Measurements from ENCODE around the gene HYLS1.
"Not testable (repeated sequence)": the region's sequence is repeated elsewhere in the genome, so short reads cannot be mapped to it uniquely, and the experiment has no call there.

Gene HYLS1

GRCh38 chr11:125903711-125904659, 16.5 kb downstream of the HYLS1 start, which contains the start of gene DDX25:
Gene DDX25 (plus strand): TSS chr11:125904508. CDS start chr11:125904518, 10 bp downstream.
- no peak for DNase-seq

- DNase-seq: no peak
Observed at GRCh38 chr11:125904678-125905077, 17.2 kb downstream of the HYLS1 start.

- no peak for DNase-seq
Observed at GRCh38 chr11:125910226-125910849, 22.9 kb downstream of the HYLS1 start.

GRCh38 chr11:125914601-125915000, 27.1 kb downstream of the HYLS1 start:
- not testable (repeated sequence) for DNase-seq

GRCh38 chr11:125916683-125917347, 29.3 kb downstream of the HYLS1 start:
- no peak for DNase-seq

GRCh38 chr11:125918140-125918840, 30.8 kb downstream of the HYLS1 start:
- no peak for DNase-seq

GRCh38 chr11:125921042-125921441, 33.6 kb downstream of the HYLS1 start:
- no peak for DNase-seq

GRCh38 chr11:125922156-125922555, 34.7 kb downstream of the HYLS1 start:
- DNase-seq: no peak

- peak; percentile 49 for DNase-seq
Observed at GRCh38 chr11:125923012-125923579, 35.6 kb downstream of the HYLS1 start.

GRCh38 chr11:125923633-125924032, 36.2 kb downstream of the HYLS1 start:
- DNase-seq: no peak

- no peak for DNase-seq
Observed at GRCh38 chr11:125924384-125925007, 37.0 kb downstream of the HYLS1 start.

- no peak for DNase-seq
Observed at GRCh38 chr11:125925247-125925740, 37.8 kb downstream of the HYLS1 start.

- no peak for DNase-seq
Observed at GRCh38 chr11:125925804-125926203, 38.3 kb downstream of the HYLS1 start.

GRCh38 chr11:125926682-125927081, 39.2 kb downstream of the HYLS1 start:
- no peak for DNase-seq

GRCh38 chr11:125929445-125930075, 42.1 kb downstream of the HYLS1 start:
- no peak for DNase-seq

GRCh38 chr11:125930076-125930450, 42.6 kb downstream of the HYLS1 start:
- no peak for DNase-seq

GRCh38 chr11:125931116-125931515, 43.6 kb downstream of the HYLS1 start:
- no peak for DNase-seq

- no peak for DNase-seq
Observed at GRCh38 chr11:125931668-125932067, 44.2 kb downstream of the HYLS1 start.

- no peak for DNase-seq
Observed at GRCh38 chr11:125932301-125932700, 44.8 kb downstream of the HYLS1 start.

GRCh38 chr11:125933030-125933813, 45.8 kb downstream of the HYLS1 start:
- no peak for DNase-seq

GRCh38 chr11:125934473-125934872, 47.0 kb downstream of the HYLS1 start:
- DNase-seq: no peak
